ENCODE measurements around the gene GAK.

GRCh38 chr4:888029-888428 lies 44.1 kb downstream of the GAK start:
- TF ChIP-seq CTCF (IDR thresholded peaks at IDR 0.05 in 4 of 5, conservative IDR thresholded peaks at IDR 0.05 in 1 of 5) (no peak), POLR2A (IDR thresholded peaks at IDR 0.05) (no peak)

Data from gastrocnemius medialis (tissue), 4 donors.